SIG-M5 (cell line): ENCODE results near the gene C3orf20.
"Not testable (repeated sequence)": the region's sequence is repeated elsewhere in the genome, so short reads cannot be mapped to it uniquely, and the experiment has no call there.

Source experiments
- DNase-seq: peaks from one replicate; lab custom pipeline; 2025; lab: John Stamatoyannopoulos, UW

C3orf20 gene

GRCh38 chr3:14700891-14701290, 25.9 kb downstream of the C3orf20 start:
- no peak for DNase-seq

DNA sequence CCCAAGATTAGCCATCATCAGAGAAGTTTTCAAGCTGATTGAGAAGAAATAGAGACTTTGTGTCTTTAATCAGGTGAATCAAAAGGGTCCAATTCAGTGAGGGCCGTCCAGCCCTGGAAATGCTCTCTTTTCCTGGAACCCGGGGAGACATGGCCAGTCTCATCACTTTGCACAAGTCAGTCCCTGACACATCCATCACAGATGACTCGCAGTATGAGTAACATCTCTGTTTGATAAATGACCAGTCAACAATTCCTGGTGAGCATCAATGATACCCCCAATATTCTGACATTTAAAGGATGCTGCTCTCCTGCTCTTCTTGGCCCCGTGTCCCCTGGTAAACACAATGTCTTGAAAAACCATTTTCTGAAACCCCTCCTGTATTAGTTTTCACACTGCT, 26.7 kb downstream of the C3orf20 start:
- no peak for DNase-seq

DNA sequence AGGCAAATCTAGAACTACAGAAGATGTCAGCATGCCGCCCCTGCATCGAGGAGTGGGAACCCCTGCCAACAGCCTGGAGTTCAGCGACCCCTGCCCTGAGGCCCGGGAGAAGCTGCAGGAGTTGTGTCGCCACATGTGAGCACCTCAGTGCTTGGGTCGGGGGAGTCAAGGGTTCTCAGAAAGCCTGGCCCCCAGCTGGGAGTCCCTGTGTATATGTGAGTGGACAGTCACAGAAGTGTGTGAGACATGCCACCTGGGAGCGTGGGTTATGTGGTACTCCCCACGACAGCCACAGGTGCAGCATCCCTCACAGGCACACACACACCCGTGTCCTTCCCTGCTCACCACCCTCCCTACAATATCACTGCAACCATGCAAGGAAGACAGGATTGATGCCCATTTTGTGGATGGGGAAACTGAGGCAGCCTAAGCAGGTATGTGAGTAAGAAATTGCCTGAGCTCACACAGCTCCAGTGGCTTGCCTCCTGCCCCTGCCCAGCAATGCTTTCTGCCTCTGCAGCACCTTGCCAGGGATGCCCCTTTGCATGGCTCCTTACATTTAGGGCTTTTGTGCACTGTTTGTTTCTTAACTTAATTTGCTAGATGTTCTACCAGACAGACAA, 28.3 kb downstream of the C3orf20 start:
- no peak for DNase-seq

GRCh38 chr3:14703791-14704190, 28.9 kb downstream of the C3orf20 start:
- no peak for DNase-seq

DNA sequence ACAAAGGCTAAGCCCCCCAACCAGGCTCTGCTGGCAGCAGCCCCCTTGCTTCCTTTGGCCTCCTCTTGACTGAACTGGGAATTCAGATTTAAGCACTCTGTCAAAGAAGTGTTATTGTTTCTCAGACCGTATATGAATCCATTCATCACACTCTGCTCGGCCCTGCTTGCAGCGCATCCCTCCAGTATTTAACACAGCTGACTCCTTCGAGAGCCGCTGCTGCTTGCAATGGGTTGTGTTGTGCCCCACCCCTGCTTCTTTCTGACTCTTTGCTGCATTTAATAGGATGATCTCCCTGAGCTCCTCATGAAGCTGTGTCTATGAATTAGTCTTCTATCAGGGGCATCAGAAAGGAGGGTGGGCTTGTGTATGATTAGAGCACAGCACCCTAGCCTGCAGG, 31.2 kb downstream of the C3orf20 start:
- no peak for DNase-seq

GRCh38 chr3:14716591-14716990, 41.6 kb downstream of the C3orf20 start:
- no peak for DNase-seq

GRCh38 chr3:14717307-14717706, 42.4 kb downstream of the C3orf20 start:
- no peak for DNase-seq

GRCh38 chr3:14718539-14718938, 43.6 kb downstream of the C3orf20 start:
- no peak for DNase-seq

GRCh38 chr3:14719006-14719405, 44.1 kb downstream of the C3orf20 start:
- no peak for DNase-seq

- no peak for DNase-seq
These were observed 46.4 kb downstream of the C3orf20 start for GRCh38 chr3:14721126-14721864.

GRCh38 chr3:14725013-14725412, 50.1 kb downstream of the C3orf20 start:
- no peak for DNase-seq

DNA sequence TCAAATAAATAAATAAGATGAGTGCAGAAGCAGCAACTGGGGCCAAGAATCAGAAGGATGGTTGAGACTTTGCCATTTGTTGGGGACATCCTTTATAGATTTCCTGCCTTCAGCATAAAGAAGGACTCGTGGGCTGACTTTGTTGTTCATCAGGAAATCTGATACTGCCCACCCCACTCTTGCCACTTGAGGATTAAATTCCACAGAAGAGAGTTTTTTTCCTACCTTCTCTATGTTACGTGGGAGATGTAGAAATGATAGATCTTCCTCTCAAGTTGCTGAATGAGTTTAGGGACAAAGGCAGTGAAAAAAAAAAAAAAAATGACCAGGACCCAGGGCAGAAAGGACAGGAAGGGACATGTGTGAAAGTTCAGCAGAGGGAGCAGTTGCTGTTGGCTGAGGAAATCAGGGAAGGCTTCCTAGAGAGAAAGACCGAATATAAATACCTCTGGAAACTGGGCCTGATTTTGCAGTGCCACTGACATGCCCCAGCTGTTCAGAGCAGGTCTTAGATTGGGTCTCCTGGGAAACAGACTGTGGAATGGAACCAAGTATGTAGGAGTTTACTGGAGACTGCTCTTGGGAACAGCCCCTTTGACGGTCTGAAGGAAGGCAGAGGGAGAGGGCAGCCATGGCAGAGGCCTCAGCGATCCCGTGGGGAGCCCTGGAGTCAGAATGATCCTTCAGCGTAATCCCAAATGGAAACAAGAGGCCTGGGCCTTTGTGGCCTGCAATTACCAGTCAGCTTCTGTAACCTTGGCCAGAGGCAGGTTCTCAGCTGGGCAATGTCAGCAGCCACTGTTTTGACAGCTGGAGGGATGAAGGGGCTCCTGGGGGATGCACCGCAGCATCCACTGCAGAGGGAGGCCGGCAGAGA, 50.9 kb downstream of the C3orf20 start:
- no peak for DNase-seq

GRCh38 chr3:14726441-14726780, 51.5 kb downstream of the C3orf20 start:
- DNase-seq: no peak

- DNase-seq: no peak
These were observed 53.2 kb downstream of the C3orf20 start for GRCh38 chr3:14728113-14728512.

- no peak for DNase-seq
These were observed 55.9 kb downstream of the C3orf20 start for GRCh38 chr3:14730703-14731382.

GRCh38 chr3:14740983-14741382, 66.0 kb downstream of the C3orf20 start:
- DNase-seq: no peak

DNA sequence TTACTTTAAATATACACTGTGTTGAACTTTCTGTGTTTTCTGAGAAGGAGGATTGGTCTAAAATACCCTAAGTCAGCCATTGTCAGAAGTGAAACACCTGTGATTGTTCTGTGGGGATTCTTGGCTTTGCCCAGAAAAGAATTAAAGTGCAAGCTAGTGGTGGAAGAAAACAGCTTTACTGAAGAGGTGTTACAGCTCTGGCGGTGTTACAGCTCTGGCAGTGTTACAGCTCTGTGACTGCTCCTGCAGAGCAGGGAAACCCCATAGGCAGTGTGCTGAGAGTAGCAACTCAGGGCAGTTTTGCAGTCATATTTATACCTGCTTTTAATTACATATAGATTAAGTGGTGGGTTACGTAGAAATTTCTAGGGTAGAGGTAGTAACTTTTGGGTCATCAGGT, 66.6 kb downstream of the C3orf20 start:
- no peak for DNase-seq

- DNase-seq: no peak
These were observed 69.6 kb downstream of the C3orf20 start for GRCh38 chr3:14744556-14744955.

DNA sequence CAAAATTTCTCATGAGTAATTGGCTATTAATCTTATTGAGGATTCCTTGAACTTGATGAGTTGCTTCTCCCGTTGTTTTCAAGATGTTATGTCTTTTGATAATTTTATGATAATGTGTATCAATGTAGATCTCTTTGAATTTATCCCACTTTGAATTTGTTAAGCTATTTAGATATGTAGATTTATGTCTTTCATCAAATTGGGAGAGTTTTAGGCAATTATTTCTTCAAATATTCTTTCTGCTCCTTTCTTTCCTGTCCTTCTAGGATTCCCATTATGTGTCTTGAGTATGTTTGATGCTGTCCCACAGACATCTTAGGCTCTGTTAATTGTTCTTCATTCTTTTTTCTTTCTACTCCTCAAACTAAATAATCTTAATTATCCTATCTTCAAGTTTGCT, 75.7 kb downstream of the C3orf20 start:
- no peak for DNase-seq

DNA sequence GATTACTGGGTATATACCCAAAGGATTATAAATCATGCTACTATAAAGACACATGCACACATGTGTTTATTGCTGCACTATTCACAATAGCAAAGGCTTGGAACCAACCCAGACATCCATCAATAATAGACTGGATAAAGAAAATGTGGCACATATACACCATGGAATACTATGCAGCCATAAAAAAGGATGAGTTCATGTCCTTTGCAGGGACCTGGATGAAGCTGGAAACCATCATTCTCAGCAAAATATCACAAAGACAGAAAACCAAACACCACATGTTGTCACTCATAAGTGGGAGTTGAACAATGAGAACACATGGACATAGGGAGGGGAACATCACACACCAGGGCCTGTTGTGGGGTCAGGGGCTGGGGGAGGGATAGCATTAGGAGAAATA, 78.0 kb downstream of the C3orf20 start:
- DNase-seq: not testable (repeated sequence)

DNA sequence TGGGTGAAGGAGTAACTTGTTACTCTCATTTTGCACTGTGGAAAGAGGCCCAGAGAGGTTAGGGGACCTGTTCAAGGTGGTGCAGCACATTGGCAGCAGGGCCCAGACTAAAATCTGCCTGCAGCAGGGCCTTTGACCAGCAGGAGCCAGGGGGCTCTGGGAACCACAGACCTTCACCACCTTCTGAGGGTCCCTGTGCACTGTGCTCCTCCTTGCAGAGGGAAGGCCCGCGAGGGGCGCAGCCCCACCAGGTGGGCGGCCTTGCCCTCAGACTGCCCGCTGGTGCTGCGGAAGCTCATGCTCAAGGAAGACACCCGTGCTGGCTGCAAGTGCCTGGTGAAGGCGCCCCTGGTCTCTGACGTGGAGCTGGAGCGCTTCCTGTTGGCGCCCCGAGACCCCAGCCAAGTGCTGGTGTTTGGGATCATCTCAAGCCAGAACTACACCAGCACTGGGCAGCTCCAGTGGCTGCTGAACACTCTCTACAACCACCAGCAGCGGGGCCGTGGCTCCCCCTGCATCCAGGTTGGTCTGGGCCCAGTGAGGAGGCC, 82.3 kb downstream of the C3orf20 start:
- no peak for DNase-seq

- no peak for DNase-seq
These were observed 83.4 kb downstream of the C3orf20 start for GRCh38 chr3:14758297-14758696.
